Lung microvascular endothelial cell (primary cell): Measurements from ENCODE around the gene OXCT1. TPM values are rescaled to one million over a fixed set of nuclear protein-coding genes. Genes with fewer than 3 reads are reported as not detected.
"Not testable (repeated sequence)": the region's sequence is repeated elsewhere in the genome, so short reads cannot be mapped to it uniquely, and the experiment has no call there.

Source experiments
- DNase-seq, 2 donors: peaks; one replicate each; pipeline versions ENCODE4 v3.0.0 to v3.0.0-alpha.2; 2010; ENCODE audit warnings: low read depth in 2 of 2
- total RNA-seq: library from RNA; depleted of rRNA; stranded (reverse); fragments of >200 nt; gene quantifications from 2 replicates; pipeline ENCODE4 v1.2.1, GENCODE V29; 2014

OXCT1 gene
- total RNA-seq, 1 donor from 2014 or later = 12.9 TPM

- no peak for DNase-seq
These were observed 39.1 kb downstream of the OXCT1 start for GRCh38 chr5:41831155-41831554.

GRCh38 chr5:41827792-41828191 is 42.4 kb downstream of the OXCT1 start:
- DNase-seq = no peak

GRCh38 chr5:41822036-41822435 is 48.2 kb downstream of the OXCT1 start:
- no peak for DNase-seq

DNA sequence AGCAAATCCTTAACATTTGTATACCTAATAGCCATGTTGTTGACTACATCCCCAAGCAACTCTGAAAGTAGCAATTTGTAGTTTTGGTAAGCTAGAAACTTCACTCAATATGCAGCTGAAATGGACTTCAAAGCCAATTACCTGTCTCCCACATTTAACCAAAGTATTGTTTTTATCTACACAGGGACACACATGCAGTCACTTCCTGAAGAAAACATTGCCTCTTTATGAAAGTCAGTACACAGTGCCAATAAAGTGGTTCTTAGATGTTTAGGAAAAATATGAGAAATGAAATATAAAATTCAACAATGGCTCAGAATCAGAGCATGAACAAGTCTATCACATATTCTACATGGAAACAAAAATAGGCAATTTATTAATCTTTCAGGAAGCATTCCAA is 49.2 kb downstream of the OXCT1 start:
- DNase-seq = peak; percentile 33 to 74

DNA sequence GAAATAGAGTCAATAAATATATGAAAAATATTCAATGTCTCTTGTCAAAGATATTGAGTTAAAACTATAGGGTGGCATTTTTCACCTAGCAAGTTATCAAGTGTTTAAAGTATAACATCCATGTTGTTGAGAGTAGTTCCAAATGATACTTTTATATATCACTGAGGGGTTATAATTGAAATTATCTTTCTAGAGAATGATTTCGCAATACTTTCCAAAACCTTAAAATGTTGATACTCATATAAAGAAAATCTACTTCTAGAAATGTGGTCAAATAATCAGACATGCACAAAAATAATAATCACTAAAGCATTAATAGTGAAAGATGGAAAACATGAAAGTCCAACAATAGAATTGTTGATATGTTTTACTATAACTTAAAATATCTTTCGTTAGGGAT is 50.1 kb downstream of the OXCT1 start:
- DNase-seq = no peak

DNA sequence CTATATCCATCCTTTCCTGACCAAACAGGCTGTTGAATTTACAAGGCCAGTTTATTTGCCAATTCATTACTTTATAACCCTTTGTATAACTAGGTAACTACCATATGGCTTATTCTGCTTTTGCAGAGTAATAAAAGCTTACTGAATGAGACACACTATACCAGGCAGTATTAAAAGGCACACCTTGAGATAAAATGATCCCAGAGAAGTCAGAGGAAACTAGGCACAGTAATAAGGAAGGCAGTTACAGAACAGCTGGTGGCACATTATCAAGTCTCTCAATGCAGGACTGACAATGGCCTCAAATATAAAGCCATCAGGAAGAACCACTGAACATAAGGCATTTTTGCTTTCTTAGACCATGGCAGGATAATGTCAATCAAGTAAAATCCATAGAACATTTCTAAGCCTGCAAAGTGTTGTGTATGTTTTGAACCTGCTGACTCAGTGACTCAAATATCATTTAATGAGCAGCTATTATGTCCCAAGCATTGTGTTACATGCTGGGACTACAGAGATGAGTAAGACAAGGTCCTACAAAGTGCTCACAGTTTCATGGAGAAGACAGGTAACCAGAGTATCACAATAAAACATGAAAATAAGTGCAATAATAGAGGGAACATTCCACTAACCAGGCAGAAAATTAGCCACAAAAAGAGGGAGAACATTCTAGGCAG is 52.5 kb downstream of the OXCT1 start:
- no peak for DNase-seq

DNA sequence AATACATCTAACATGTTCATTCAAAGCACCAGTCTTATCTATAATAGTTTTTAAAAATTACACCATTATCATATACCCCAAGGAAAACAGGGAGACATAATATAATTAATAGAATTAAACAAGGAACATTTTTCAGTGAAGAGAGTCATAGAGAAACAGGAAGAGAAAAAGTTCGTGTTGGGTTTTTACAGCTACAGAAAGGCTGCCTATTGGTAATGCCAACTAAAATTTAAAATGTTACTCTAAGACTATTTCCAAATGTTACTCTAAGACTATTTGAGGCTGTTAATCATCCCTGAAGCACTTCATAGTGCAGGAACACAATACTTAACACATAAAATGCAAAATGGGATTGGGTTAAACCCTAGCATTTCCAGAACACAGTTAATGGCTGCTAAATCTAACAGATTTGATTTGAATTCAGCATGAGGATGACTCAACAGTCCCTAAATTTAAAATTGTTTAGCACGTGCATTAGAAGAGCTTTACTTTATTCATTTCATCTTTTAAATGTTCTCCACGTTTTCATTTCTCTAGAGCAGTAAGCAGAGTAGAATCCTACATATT is 54.5 kb downstream of the OXCT1 start:
- DNase-seq = no peak

GRCh38 chr5:41815261-41815660 is 55.0 kb downstream of the OXCT1 start:
- no peak for DNase-seq

- not testable (repeated sequence) for DNase-seq
These were observed 55.9 kb downstream of the OXCT1 start for GRCh38 chr5:41814306-41814705.

DNA sequence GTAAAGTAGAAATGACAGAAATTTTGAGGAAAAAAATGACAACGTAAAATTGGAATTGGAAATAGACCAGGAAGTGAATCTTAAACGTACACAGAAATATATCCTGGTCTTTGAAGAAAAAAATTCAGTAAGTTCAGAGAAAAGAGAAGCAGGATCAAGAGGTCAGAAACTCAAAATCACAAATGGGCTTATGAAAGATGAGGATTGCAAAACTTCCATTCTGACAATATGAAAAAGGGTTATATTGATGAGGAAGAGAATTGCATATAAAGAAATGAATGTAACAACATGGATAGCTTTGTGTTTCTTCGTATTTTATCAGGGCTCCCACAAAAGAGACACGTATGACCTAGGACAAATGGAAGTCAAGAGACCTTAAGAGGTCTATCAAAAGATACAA is 58.1 kb downstream of the OXCT1 start:
- no peak for DNase-seq

GRCh38 chr5:41809128-41809527 is 61.1 kb downstream of the OXCT1 start:
- no peak for DNase-seq

DNA sequence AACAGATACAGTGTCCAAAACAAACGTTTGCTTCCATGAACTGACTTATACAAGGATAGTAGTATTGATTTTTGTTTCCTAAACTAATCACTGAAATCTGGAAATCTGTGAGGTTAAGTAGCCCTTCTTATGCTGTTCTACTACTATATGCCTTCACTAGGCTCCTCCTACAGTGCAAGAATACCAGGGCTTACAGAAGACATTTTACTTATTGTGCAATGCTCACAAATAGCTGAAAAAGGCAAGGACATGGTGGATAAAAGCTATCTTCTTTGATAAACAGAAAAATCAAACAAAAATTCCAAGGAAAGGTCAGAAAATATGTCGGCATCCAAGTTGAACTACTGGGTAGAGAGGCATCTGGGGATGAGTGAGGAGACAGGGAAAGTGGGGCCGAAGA is 61.9 kb downstream of the OXCT1 start:
- no peak for DNase-seq

- no peak for DNase-seq
These were observed 72.6 kb downstream of the OXCT1 start for GRCh38 chr5:41797662-41798061.

DNA sequence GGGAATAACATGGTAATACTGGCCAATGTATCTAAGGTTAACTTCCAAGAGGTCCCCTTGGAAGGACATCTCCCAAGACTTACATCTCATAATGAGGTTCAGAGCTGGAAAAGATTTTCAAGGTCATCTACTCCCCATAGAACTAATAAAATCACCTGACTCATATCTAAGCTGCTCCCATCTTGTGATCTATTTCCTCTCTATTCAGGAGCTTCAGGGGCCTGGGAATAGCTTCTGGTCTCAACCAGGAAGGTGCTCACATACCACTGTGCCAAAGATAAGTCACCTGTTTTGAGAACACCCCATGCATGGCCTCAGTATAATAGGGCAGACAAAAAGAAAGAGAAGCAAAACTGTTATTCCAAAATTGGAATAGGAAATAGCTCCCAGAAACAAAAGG is 74.2 kb downstream of the OXCT1 start:
- peak; percentile 31 to 51 for DNase-seq

DNA sequence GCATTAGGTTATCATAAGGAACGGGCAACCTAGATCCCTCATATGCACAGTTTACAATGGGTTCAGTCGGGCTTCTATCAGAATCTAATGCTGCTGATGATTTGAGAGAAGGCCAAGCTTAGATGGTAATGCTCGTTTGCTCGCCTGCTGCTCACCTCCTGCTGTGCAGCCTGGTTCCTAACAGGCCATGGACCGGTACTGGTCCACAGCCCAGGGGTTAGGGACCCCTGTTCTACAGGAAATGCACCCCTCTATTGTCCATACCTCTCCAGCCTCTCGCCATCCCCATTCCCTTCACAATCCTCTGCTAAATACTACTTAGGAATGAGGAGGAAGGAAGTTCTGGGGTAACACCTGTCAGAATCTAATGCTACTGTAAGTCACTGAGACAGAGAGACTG is 75.1 kb downstream of the OXCT1 start:
- no peak for DNase-seq

GRCh38 chr5:41794471-41794870 is 75.8 kb downstream of the OXCT1 start:
- peak; percentile 70 to 94 for DNase-seq

DNA sequence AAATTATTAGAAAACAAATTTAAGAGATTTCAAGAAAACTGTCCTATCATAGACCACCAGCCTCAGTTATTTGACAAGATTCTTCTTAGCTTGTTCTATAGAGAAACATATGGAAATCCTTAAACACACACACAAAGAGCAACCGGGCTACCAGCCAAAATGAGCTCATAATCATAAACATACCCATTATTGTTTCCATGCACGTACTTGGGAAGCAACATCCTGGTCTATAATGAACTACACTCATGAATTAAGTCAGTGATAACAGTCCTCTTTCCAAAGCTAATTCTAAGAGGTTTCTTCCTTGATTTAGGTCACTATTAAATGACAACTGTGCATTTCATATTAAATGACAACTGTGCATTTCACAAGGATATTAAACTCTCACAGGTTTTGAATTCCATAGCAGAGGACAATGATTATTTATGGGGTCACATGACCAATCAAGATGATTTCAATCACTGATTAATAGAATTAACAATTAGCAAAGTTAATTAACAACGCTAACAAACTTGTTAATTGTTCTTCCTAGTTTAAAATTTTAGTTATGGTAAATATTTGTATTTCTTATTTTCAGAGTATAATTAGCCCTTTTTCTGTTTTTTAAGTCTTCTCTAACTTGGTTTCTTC is 77.0 kb downstream of the OXCT1 start:
- peak; percentile 89 to 92 for DNase-seq

DNA sequence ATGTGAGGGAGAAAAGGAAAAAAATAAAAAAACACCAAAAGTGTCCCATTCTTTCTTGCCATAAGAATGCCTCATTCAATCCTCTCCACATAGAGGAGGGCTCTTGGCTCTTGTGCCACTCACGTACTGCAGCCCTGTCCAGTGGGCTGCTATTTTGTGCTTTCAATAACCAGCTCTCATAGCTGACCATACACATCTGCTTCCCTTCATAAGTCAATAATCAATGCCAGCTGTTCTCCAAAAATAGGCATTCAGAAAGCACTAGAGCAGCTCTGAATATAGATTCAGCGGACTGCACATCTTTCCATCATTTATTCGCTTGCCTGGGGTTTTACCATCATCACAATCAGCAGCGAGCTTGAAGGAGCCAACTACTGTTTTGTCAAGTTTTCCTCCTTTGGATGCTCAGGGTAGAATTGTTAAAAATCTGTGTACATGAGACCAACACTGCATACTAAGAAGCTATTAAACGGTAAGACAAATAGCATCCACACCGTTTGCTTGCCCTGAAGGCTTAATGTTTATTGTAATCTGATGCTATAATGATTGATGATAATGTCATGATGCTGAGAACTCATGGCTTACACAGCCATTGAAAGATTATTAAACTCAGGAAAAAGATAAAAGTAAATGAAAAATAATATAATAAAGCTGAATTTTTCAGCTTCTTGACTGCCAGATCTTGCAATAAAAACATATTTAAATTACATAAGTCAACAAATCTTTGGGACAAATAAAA is 80.0 kb downstream of the OXCT1 start:
- DNase-seq = no peak

GRCh38 chr5:41789434-41789833 is 80.8 kb downstream of the OXCT1 start:
- peak in 1 of 2 donors; percentile 58 for DNase-seq

DNA sequence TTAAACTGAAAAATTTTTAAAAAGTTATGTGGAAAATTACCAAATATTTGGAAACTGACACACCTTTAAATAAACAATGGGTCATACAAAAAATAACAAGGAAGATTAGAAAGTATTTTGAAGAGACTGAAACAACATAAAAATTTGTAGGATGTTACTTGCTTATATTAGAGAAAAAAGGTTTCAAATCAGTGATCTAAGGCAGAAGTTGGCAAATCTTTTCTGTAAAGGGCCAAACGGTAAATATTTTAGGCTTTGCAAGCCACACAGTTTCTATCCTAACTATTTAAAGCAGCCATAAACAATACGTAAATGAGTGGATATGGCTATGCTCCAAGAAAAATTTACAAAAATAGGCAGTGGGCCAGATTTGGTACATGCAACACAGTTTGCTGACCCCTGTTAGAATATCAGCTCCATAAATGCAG is 81.3 kb downstream of the OXCT1 start:
- peak; percentile 76 to 94 for DNase-seq

DNA sequence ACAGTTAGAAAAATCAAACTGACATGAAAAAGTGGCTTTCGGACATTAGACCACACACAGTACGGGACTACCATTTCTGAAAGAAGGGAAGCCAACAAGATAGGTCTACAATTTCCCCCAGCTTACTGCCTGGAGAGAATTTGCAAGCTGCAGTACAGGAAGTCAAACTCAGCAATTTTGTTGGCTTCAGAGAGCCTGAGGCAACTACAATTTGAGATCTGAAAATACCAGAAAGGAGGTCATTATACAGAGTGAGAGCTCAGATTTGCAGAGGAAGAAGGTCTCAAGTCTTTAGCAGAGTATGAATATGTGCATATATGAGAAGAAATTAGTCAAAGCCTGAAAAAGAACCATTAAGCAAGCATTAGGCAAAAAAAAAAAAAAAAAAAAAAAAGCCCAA is 83.0 kb downstream of the OXCT1 start:
- DNase-seq = peak; percentile 13 to 50

GRCh38 chr5:41785061-41785460 is 85.2 kb downstream of the OXCT1 start:
- DNase-seq = peak in 1 of 2 donors; percentile 87
